ENCODE measurements around the gene VASN. TPM values are rescaled to one million over a fixed set of nuclear protein-coding genes. Genes with fewer than 3 reads are reported as not detected.

VASN gene
- polyA plus RNA-seq, 1 experiment = 19.1 TPM

GRCh38 chr16:4324492-4325252, 47.0 kb upstream of the VASN start:
- POLR2A ChIA-PET = interaction anchor here (1.0 kb wide), 1 partner anchor 62 kb away, joined by 3 read pairs; no protein-coding TSS in a partner anchor
- CTCF ChIA-PET = interaction anchor here (0.6 to 1.3 kb wide), 6 partner anchors 15 to 816 kb away, joined by 3 to 4 read pairs (median 3); no protein-coding TSS in a partner anchor
- H3K27ac ChIP-seq (ENCODE audit: low read depth, low read length) = no peak overlapping the region
- H3K27me3 ChIP-seq (ENCODE audit: control insufficient read depth, insufficient read depth, low read length) = no peaks in the 10 kb centered on the region
- DNase-seq (ENCODE audit: low read depth, low spot score) = no peak
- no peak overlapping the region for H3K4me3 ChIP-seq (ENCODE audit: low read depth, low read length)
- H3K9me3 ChIP-seq (ENCODE audit: control insufficient read depth, insufficient read depth, low read length) = no peaks in the 10 kb centered on the region; the same call in 1 of the 2 replicates
- no peak for TF ChIP-seq CTCF (IDR thresholded peaks at IDR 0.05; ENCODE audit: low read depth, low read length)

- ChIA-PET POLR2A (interaction anchor here (1.0 kb wide), 1 partner anchor 61 kb away, joined by 3 read pairs; no protein-coding TSS in a partner anchor), CTCF (interaction anchor here (0.5 to 1.2 kb wide), 3 partner anchors 13 to 815 kb away, joined by 3 read pairs; no protein-coding TSS in a partner anchor)
- DNase-seq (ENCODE audit: low read depth, low spot score) = no peak
- no peak overlapping the region for H3K27ac ChIP-seq (ENCODE audit: low read depth, low read length)
- H3K4me3 ChIP-seq (ENCODE audit: low read depth, low read length) = no peak overlapping the region
- no peaks in the 10 kb centered on the region; the same call in 1 of the 2 replicates for H3K9me3 ChIP-seq (ENCODE audit: control insufficient read depth, insufficient read depth, low read length)
- H3K27me3 ChIP-seq (ENCODE audit: control insufficient read depth, insufficient read depth, low read length) = no peaks in the 10 kb centered on the region
- TF ChIP-seq CTCF (IDR thresholded peaks at IDR 0.05; ENCODE audit: low read depth, low read length) = no peak
These were observed 46.3 kb upstream of the VASN start for GRCh38 chr16:4325253-4325758.

GRCh38 chr16:4327386-4328045, 44.1 kb upstream of the VASN start:
- no peak for DNase-seq (ENCODE audit: low read depth, low spot score)
- Histone ChIP-seq H3K27me3 (ENCODE audit: control insufficient read depth, insufficient read depth, low read length) (no peaks in the 10 kb centered on the region), H3K4me3 (ENCODE audit: low read depth, low read length) (peak overlapping the region; percentile 44), H3K27ac (ENCODE audit: low read depth, low read length) (peak overlapping the region; percentile 70), H3K9me3 (ENCODE audit: control insufficient read depth, insufficient read depth, low read length) (no peaks in the 10 kb centered on the region; the same call in 1 of the 2 replicates)
- no peak for TF ChIP-seq CTCF (IDR thresholded peaks at IDR 0.05; ENCODE audit: low read depth, low read length)
- ChIA-PET CTCF (interaction anchor here (0.6 to 3.8 kb wide), 10 partner anchors 11 to 128 kb away, joined by 3 to 37 read pairs (median 8); partner anchors contain the start of gene GLIS2), POLR2A (interaction anchor here (0.6 to 1.8 kb wide), 8 partner anchors 10 to 74 kb away, joined by 3 to 11 read pairs (median 4); partner anchors contain the start of genes GLIS2 and TFAP4)

- Histone ChIP-seq H3K4me3 (ENCODE audit: low read depth, low read length) (peak overlapping the region; percentile 44), H3K27me3 (ENCODE audit: control insufficient read depth, insufficient read depth, low read length) (no peaks in the 10 kb centered on the region), H3K9me3 (ENCODE audit: control insufficient read depth, insufficient read depth, low read length) (no peaks in the 10 kb centered on the region; the same call in 1 of the 2 replicates), H3K27ac (ENCODE audit: low read depth, low read length) (peak overlapping the region; percentile 70)
- no peak for DNase-seq (ENCODE audit: low read depth, low spot score)
- POLR2A ChIA-PET = interaction anchor here (0.6 to 2.6 kb wide), 10 partner anchors 11 to 75 kb away, joined by 3 to 11 read pairs (median 5); partner anchors contain the start of genes GLIS2 and TFAP4
- CTCF ChIA-PET = interaction anchor here (0.6 to 3.8 kb wide), 10 partner anchors 11 to 129 kb away, joined by 3 to 37 read pairs (median 8); partner anchors contain the start of gene GLIS2
- peak; percentile 64 for TF ChIP-seq CTCF (IDR thresholded peaks at IDR 0.05; ENCODE audit: low read depth, low read length)
These were observed 43.4 kb upstream of the VASN start for GRCh38 chr16:4328046-4328781.
